Heart left ventricle (tissue), 13 donors: ENCODE data around the gene CPT1B.

Experiments used
- POLR2A ChIP-seq, 2 donors: fragments of 450-650 bp; IDR thresholded peaks; one replicate each; pipeline ENCODE4 v1.6.1; 2017; ENCODE audit warnings: antibody characterized with exemption in 2 of 2, mild to moderate bottlenecking in 2 of 2, moderate library complexity in 2 of 2
- TF ChIP-seq, protein P1 (sequence below), 12 donors: fragments of 200-600 bp; sonication (generic) in 4 of 12; IDR thresholded peaks; one replicate each; pipeline versions ENCODE4 v1.5.0 to v1.8.0; 2018 to 2022; ENCODE audit warnings: antibody characterized with exemption in 12 of 12, mild to moderate bottlenecking in 5 of 12
- donor health status: ischemic (EF 13 %, LVEDD 7.1; RV severe dilation, severe dysfunction).
- donor health status: DM: no; HTN: yes; CAD: no.
- donor health status: DM: no; HTN: no; CAD: no.
- donor health status: ischemic (EF 25% LVEDD 6.9; RV normal size, moderate dysfunction).
- donor health status: ischemic (EF 25% LVEDD 5.7; RV mildly dilated, moderate dysfunction).
- donor health status: ischemic (EF 35%, LVEDD 5.7; RV mildly dilated, moderate dysfunction).
- donor health status: nonischemic (EF 11% LVEDD 7.7; RV severe dilation, severe dysfunction).
- donor health status: DM: yes; HTN: yes; CAD: no.
- donor health status: PGD.
- donor health status: ischemic (EF 29% LVEDD 5.4; RV normal size, mild dysfunction).
- donor health status: nonischemic (EF 23%, LVEDD 6.1; RV moderate dilation, normal function).

DNA sequence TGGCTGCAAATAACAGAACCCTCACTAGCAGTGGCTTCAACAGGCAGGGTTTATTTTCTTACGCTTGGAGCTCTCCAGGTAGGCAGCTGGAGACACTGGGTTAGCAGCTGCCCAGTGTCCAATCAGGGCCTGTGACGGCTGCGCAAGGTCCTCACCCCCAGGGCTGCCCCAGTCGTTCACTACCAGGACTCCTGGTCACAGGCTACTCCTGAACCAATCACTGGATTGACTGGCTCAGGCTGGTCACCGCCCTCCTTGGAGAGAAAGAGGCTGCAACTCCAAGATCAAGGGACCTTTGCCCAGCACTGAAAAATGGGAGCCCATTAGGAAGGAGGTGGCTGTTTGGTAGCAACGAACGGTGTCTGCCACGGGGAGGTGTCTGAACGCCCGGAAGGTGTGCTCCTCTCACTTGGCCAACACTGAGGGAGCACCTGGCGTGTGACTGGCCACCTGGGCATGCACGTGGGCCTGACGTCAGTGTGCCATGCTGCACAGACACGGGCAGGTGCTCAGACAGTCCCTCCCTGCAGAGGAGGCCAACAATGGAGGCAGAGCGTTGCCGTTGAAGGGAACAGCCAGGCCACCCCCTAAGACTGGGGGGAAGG is 44.6 kb upstream of the CPT1B start:
- TF ChIP-seq, protein P1, sequence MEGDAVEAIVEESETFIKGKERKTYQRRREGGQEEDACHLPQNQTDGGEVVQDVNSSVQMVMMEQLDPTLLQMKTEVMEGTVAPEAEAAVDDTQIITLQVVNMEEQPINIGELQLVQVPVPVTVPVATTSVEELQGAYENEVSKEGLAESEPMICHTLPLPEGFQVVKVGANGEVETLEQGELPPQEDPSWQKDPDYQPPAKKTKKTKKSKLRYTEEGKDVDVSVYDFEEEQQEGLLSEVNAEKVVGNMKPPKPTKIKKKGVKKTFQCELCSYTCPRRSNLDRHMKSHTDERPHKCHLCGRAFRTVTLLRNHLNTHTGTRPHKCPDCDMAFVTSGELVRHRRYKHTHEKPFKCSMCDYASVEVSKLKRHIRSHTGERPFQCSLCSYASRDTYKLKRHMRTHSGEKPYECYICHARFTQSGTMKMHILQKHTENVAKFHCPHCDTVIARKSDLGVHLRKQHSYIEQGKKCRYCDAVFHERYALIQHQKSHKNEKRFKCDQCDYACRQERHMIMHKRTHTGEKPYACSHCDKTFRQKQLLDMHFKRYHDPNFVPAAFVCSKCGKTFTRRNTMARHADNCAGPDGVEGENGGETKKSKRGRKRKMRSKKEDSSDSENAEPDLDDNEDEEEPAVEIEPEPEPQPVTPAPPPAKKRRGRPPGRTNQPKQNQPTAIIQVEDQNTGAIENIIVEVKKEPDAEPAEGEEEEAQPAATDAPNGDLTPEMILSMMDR (IDR thresholded peaks at IDR 0.05), result peak in 1 of 12 donors; percentile 5
- no peak for TF ChIP-seq POLR2A (IDR thresholded peaks at IDR 0.05)
